A549 (cell line): Measurements from ENCODE around the gene NUP62. TPM values are rescaled to one million over a fixed set of nuclear protein-coding genes. Genes with fewer than 3 reads are reported as not detected.

ENCODE experiments used
- ATAC-seq, 2 experiments: fragments of 200-7000 bp in 1 of 2; fragments of >200 bp in 1 of 2; cut with Nextera tagmentation in 1 of 2; cut with Tn5 transposase in 1 of 2; 3 replicates each; pipeline versions ENCODE4 v1.8.0 to v1.9.1; 2018 to 2020; ENCODE audit warnings: mild to moderate bottlenecking in 1 of 2, moderate library complexity in 1 of 2
- CTCF ChIA-PET: fragments of 300-600 bp; sonication (Branson Sonifier 250); formaldehyde crosslinking; extraction: SDS; loops from one replicate; lab custom pipeline; 2021; ENCODE audit warnings: antibody characterized with exemption, inconsistent platforms; lab: Yijun Ruan, JAX
- POLR2A ChIA-PET: fragments of 350-600 bp; formaldehyde crosslinking; extraction: SDS; loops from one replicate; lab custom pipeline; 2021; ENCODE audit warnings: antibody characterized with exemption, inconsistent platforms; lab: Yijun Ruan, JAX
- DNase-seq, 2 experiments: peaks; one replicate each; pipeline versions ENCODE4 v3.0.0 to v3.0.0-alpha.2; 2011 to 2016; ENCODE audit warnings: low read depth in 1 of 2, low spot score in 1 of 2
- FAIRE-seq: peaks from 2 replicates; lab custom pipeline; 2011; peaks lifted over from hg19 to GRCh38; lab: Jason Lieb, UNC
- H3K27ac ChIP-seq, 2 experiments: fragments of >200 bp; sonication (Bioruptor Twin); formaldehyde crosslinking; 3 replicates each; pipeline ENCODE4 v1.5.1; 2016 to 2017
- H3K4me1 ChIP-seq: fragments of >200 bp; sonication (Bioruptor Twin); formaldehyde crosslinking; 3 replicates; pipeline ENCODE4 v1.6.1; 2016
- H3K4me2 ChIP-seq: fragments of >200 bp; sonication (Bioruptor Twin); formaldehyde crosslinking; 3 replicates; pipeline ENCODE4 v1.6.1; 2016
- H3K4me3 ChIP-seq: fragments of >200 bp; sonication (Bioruptor Twin); formaldehyde crosslinking; 3 replicates; pipeline ENCODE4 v1.5.1; 2016
- H3K9me3 ChIP-seq: fragments of >200 bp; sonication (Bioruptor Twin); formaldehyde crosslinking; 3 replicates; pipeline ENCODE4 v1.6.1; 2016
- BCL3 ChIP-seq: fragments of >200 bp; sonication (Bioruptor Twin); formaldehyde crosslinking; IDR thresholded peaks from 3 replicates; pipeline ENCODE4 v1.6.1; 2016
- BHLHE40 ChIP-seq: IDR thresholded peaks from 2 replicates; pipeline ENCODE4 v1.6.1; 2012; ENCODE audit warnings: low read depth, low read length, inconsistent platforms
- CEBPB ChIP-seq, 2 experiments: fragments of >200 bp in 1 of 2; sonication (Bioruptor Twin) in 1 of 2; formaldehyde crosslinking in 1 of 2; IDR thresholded peaks; 2 replicates each; pipeline ENCODE4 v1.6.1; 2012 to 2016
- EHF ChIP-seq: fragments of 250-450 bp; sonication (Bioruptor Pico); IDR thresholded peaks from 2 replicates; pipeline ENCODE4 v1.5.0; 2020; ENCODE audit warnings: mild to moderate bottlenecking
- EHMT2 ChIP-seq: fragments of 200-600 bp; sonication (generic); IDR thresholded peaks from 2 replicates; pipeline ENCODE4 v1.6.1; 2016; ENCODE audit warnings: antibody characterized with exemption, low read depth, mild to moderate bottlenecking, moderate library complexity
- ESRRA ChIP-seq: fragments of 150-350 bp; IDR thresholded peaks from 2 replicates; pipeline ENCODE4 v1.6.1; 2014; ENCODE audit warnings: mild to moderate bottlenecking, low read length, borderline replicate concordance
- FOSB ChIP-seq: fragments of 250-450 bp; sonication (Bioruptor Pico); IDR thresholded peaks from 2 replicates; pipeline ENCODE4 v1.5.0; 2020; ENCODE audit warnings: mild to moderate bottlenecking, moderate library complexity
- FOSL2 ChIP-seq, 2 experiments: fragments of 450-650 bp in 1 of 2; fragments of >200 bp in 1 of 2; sonication (Bioruptor Twin) in 1 of 2; formaldehyde crosslinking; IDR thresholded peaks; 2 replicates each; pipeline versions ENCODE4 v1.5.0 to v1.6.1; 2016 to 2020; ENCODE audit warnings: mild to moderate bottlenecking in 1 of 2, moderate library complexity in 1 of 2
- FOXS1 ChIP-seq: fragments of 250-450 bp; sonication (Bioruptor Pico); IDR thresholded peaks from 2 replicates; pipeline ENCODE4 v1.5.0; 2020; ENCODE audit warnings: mild to moderate bottlenecking, moderate library complexity
- GATA3 ChIP-seq: IDR thresholded peaks from 2 replicates; pipeline ENCODE4 v1.6.1; 2012; ENCODE audit warnings: borderline replicate concordance
- JUN ChIP-seq, 2 experiments: fragments of >200 bp; sonication (Bioruptor Twin); formaldehyde crosslinking; IDR thresholded peaks; 2 replicates in 1 of 2; 3 replicates in 1 of 2; pipeline ENCODE4 v1.6.1; 2016 to 2017
- KDM1A ChIP-seq: fragments of 200-600 bp; sonication (generic); IDR thresholded peaks from 2 replicates; pipeline ENCODE4 v1.6.1; 2016; ENCODE audit warnings: low read depth, mild to moderate bottlenecking
- NFE2L2 ChIP-seq: fragments of 150-350 bp; conservative IDR thresholded peaks from 2 replicates; pipeline ENCODE4 v1.6.1; 2014; ENCODE audit warnings: low read length
- RAD21 ChIP-seq, 2 experiments: fragments of >200 bp in 1 of 2; sonication (Bioruptor Twin) in 1 of 2; formaldehyde crosslinking in 1 of 2; IDR thresholded peaks in 1 of 2; conservative IDR thresholded peaks in 1 of 2; 2 replicates in 1 of 2; 3 replicates in 1 of 2; pipeline ENCODE4 v1.6.1; 2012 to 2018; ENCODE audit warnings: inconsistent platforms in 1 of 2
- SMC3 ChIP-seq: fragments of >200 bp; sonication (Bioruptor Twin); formaldehyde crosslinking; IDR thresholded peaks from 3 replicates; pipeline ENCODE4 v1.6.1; 2018; ENCODE audit warnings: inconsistent platforms
- SREBF2 ChIP-seq: fragments of 450-650 bp; IDR thresholded peaks from 2 replicates; pipeline ENCODE4 v1.6.1; 2014; ENCODE audit warnings: mild to moderate bottlenecking, moderate library complexity
- TFCP2L1 ChIP-seq: fragments of 250-450 bp; sonication (Bioruptor Pico); IDR thresholded peaks from 2 replicates; pipeline ENCODE4 v1.5.0; 2021; ENCODE audit warnings: mild to moderate bottlenecking
- TP53 ChIP-seq: fragments of 250-450 bp; sonication (Bioruptor Pico); IDR thresholded peaks from 2 replicates; pipeline ENCODE4 v1.5.0; 2021; ENCODE audit warnings: mild to moderate bottlenecking, moderate library complexity
- USF2 ChIP-seq: fragments of 450-650 bp; IDR thresholded peaks from 2 replicates; pipeline ENCODE4 v1.6.1; 2014; ENCODE audit warnings: antibody characterized with exemption
- ZNF302 ChIP-seq: fragments of 250-450 bp; sonication (Bioruptor Pico); IDR thresholded peaks from 2 replicates; pipeline ENCODE4 v1.9.0; 2021; ENCODE audit warnings: inconsistent platforms, mild to moderate bottlenecking, moderate library complexity
- WGBS: methylation state at CpG from one replicate; pipeline ENCODE4 v1.1.6; 2017; ENCODE audit errors: missing lambda C conversion rate; 5-methylcytosine and 5-hydroxymethylcytosine counted together
- polyA plus RNA-seq, 4 experiments: library from polyadenylated mRNA; depleted of rRNA in 3 of 4; stranded (reverse); fragments of >200 nt; fragmentation: RNase III in 1 of 4; extraction: RNeasy Plus Mini Kit Qiagen cat#74134 plus additional on column Dnase treatment in 1 of 4; gene quantifications; 2 replicates in 3 of 4; 3 replicates in 1 of 4; pipeline ENCODE4 v1.2.3, GENCODE V29; 2011 to 2017
- TF ChIP-seq, protein P1 (sequence below): fragments of >200 bp; sonication (Bioruptor Twin); formaldehyde crosslinking; IDR thresholded peaks from 2 replicates; pipeline ENCODE4 v1.6.1; 2016

NUP62 gene
- polyA plus RNA-seq, 2 of the 4 experiments (the other 2 are of a cell fraction), result 21.4 to 83.9 TPM

DNA sequence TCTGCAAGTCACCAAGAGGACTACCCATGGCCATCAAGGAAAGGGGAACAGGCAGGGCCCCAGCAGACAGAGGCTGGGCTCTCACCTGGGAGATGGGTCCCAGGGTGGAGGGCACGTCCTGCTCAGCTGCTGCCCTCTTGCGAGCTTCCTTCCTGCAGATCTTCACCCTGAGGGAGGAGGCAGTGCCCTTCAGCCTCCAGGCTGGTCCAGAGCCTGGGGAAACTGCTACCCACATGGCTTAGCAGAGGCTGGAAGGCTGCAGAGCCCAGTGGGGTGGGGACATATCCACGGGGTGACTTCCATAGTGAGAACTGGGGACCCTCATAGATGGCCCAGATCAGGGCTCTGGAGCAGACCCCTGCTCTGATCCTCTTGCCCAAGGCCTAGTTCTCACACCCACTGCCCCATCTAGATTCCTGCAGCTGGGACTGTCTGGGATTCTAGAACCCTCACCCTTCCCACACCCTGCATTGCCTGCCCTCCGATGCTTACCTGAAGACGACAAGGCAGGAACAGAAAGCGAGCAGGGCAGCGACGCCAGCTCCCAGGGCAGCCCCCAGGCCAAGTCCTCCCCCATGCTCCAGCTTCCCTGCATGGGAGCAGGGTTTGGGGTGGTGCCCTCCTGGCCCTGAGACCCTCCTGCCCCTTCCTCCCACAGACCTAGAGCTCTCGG is 22.6 kb upstream of the NUP62 start:
- H3K4me3 ChIP-seq, result no peak overlapping the region
- DNase-seq, result no peak
- no peak for FAIRE-seq
- no peak for ATAC-seq
- no peak overlapping the region for H3K4me2 ChIP-seq
- POLR2A ChIA-PET, result interaction anchor here (2.5 kb wide), 1 partner anchor 22 kb away, joined by 9 read pairs; the partner anchor contains the start of gene NUP62
- no peaks in the 10 kb centered on the region for H3K4me1 ChIP-seq
- WGBS, result 70% methylated on average over 9 of the region's 9 CpGs
- H3K27ac ChIP-seq, result no peak overlapping the region
- CTCF ChIA-PET, result interaction anchor here (0.6 to 10.7 kb wide), 5 partner anchors 11 to 449 kb away, joined by 3 to 121 read pairs (median 12); no protein-coding TSS in a partner anchor
- no peaks in the 10 kb centered on the region for H3K9me3 ChIP-seq
- TF ChIP-seq TP53 (CRISPR knock-in tag), result no peak
- TF ChIP-seq FOXS1, result no peak
- TF ChIP-seq CEBPB (IDR thresholded peaks at IDR 0.05), result no peak
- TF ChIP-seq JUN (IDR thresholded peaks at IDR 0.05), result no peak
- no peak for TF ChIP-seq EHF (CRISPR knock-in tag)
- no peak for TF ChIP-seq SMC3
- no peak for TF ChIP-seq NFE2L2
- TF ChIP-seq USF2, result no peak
- no peak for TF ChIP-seq RAD21 (conservative IDR thresholded peaks at IDR 0.05 in 1 of 2, IDR thresholded peaks at IDR 0.05 in 1 of 2)
- TF ChIP-seq, all 56 proteins: peak for 0

DNA sequence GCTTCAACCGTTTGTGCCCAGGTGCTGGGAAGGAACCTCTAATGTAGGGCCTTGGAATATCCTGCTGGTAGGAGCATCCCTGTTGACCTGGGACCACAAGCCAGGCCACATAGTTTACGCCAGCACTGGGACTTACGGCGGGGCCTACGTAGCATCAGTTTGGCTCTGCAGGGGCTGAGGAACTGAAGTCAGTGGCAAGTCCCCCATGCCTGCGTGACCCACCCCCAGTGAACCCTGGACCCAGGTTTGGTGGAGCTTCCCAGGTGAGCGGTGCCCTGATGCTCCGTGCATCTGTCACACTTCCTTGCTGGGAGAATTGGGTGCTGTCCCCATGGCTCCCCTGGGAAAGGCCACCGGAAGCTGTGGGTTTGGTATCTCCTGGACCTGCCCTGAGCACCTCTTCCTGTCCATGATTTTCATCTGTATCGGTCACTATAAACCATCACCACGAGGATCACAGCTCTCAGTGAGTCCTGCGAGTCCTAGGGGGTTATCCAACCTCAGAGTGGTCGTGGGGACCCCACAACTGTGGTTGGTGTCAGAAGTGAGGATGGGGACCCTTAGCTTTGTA is 21.7 kb upstream of the NUP62 start:
- Histone ChIP-seq H3K4me3 (no peak overlapping the region), H3K4me2 (no peak overlapping the region), H3K9me3 (no peaks in the 10 kb centered on the region), H3K4me1 (no peaks in the 10 kb centered on the region), H3K27ac (no peak overlapping the region)
- DNase-seq (no peak), FAIRE-seq (no peak), ATAC-seq (no peak)
- 39% methylated on average over 13 of the region's 13 CpGs for WGBS
- TF ChIP-seq ESRRA (no peak), BHLHE40 (no peak), FOSL2 (IDR thresholded peaks at IDR 0.05) (no peak), FOSL2 (CRISPR knock-in tag; IDR thresholded peaks at IDR 0.05) (no peak), BCL3 (no peak), FOSB (no peak), NFE2L2 (no peak), ZNF302 (CRISPR knock-in tag) (no peak), GATA3 (no peak)
- TF ChIP-seq, protein P1, sequence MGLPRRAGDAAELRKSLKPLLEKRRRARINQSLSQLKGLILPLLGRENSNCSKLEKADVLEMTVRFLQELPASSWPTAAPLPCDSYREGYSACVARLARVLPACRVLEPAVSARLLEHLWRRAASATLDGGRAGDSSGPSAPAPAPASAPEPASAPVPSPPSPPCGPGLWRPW, result no peak
- ChIA-PET POLR2A (no interaction called here), CTCF (interaction anchor here (0.6 to 10.7 kb wide), 9 partner anchors 9 to 448 kb away, joined by 3 to 121 read pairs (median 5); no protein-coding TSS in a partner anchor)

DNA sequence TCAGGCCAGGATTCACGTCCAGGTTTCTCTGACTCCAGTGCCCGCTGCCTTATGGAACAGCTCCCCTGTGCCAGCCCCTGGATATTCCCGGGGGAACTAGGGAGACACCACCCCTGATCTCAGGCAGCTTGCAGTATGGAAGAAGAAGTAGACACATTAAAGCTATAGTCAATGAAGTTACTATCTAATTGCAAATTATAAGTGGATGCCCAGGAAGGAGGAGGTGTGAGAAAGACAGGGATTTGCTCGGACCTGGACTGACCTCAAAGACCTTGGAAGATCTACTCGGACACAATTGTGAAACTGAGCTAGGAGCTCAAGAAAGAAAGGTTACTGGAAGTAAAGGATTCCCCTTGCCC is 21.3 kb upstream of the NUP62 start:
- TF ChIP-seq EHMT2, result no peak
- no peak for TF ChIP-seq TFCP2L1
- TF ChIP-seq FOSL2 (IDR thresholded peaks at IDR 0.05), result no peak
- TF ChIP-seq FOSL2 (CRISPR knock-in tag; IDR thresholded peaks at IDR 0.05), result no peak
- no peak for TF ChIP-seq SREBF2
- no peak for TF ChIP-seq BCL3
- TF ChIP-seq KDM1A, result no peak
- Histone ChIP-seq H3K9me3 (no peaks in the 10 kb centered on the region), H3K27ac (no peak overlapping the region), H3K4me3 (no peak overlapping the region), H3K4me1 (no peaks in the 10 kb centered on the region), H3K4me2 (no peak overlapping the region)
- FAIRE-seq, result no peak
- DNase-seq, result no peak
- ATAC-seq, result no peak
- ChIA-PET CTCF (interaction anchor here (1.1 to 10.7 kb wide), 8 partner anchors 9 to 185 kb away, joined by 3 to 121 read pairs (median 5); no protein-coding TSS in a partner anchor), POLR2A (no interaction called here)
- WGBS, result 36% methylated on average over 5 of the region's 5 CpGs
